ENCODE data around the gene SENP3. TPM values are rescaled to one million over a fixed set of nuclear protein-coding genes. Genes with fewer than 3 reads are reported as not detected.

Gene SENP3
- total and polyA plus RNA-seq, 2 of the 13 experiments (the other 11 are each of a cell fraction or from before 2014, with no cell fraction given), result 55.8 to 75.4 TPM

DNA sequence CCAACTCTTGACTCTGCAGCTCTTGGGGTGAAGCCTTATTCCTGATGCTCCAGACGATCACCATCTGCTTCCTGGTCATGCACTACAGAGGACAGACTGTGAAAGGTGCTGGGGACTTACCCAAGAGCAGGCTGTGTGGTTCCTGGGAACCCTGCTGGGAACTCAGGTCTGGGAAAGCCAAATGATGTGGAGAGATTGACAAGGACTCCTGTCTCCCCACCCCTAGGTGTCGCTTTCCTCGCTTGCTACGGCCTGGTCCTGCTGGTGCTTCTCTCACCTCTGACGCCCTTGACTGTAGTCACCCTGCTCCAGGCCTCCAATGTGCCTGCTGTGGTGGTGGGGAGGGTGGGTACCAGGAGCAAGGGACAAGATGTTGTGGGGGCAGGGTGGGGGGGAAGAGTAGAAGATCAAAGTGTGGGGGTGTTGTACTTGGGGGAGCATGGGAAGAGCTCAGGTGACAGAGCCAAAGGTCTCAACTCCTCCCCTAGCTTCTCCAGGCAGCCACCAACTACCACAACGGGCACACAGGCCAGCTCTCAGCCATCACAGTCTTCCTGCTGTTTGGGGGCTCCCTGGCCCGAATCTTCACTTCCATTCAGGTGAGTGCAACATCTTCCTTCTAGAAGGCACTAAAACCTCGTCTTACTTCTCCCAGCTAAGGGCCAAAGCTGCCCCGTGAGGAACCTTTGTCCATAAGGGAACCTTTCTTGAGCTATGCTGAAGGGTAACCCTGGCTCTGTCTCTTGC lies 25.1 kb downstream of the SENP3 start (continued):
- TF ChIP-seq, protein P1, sequence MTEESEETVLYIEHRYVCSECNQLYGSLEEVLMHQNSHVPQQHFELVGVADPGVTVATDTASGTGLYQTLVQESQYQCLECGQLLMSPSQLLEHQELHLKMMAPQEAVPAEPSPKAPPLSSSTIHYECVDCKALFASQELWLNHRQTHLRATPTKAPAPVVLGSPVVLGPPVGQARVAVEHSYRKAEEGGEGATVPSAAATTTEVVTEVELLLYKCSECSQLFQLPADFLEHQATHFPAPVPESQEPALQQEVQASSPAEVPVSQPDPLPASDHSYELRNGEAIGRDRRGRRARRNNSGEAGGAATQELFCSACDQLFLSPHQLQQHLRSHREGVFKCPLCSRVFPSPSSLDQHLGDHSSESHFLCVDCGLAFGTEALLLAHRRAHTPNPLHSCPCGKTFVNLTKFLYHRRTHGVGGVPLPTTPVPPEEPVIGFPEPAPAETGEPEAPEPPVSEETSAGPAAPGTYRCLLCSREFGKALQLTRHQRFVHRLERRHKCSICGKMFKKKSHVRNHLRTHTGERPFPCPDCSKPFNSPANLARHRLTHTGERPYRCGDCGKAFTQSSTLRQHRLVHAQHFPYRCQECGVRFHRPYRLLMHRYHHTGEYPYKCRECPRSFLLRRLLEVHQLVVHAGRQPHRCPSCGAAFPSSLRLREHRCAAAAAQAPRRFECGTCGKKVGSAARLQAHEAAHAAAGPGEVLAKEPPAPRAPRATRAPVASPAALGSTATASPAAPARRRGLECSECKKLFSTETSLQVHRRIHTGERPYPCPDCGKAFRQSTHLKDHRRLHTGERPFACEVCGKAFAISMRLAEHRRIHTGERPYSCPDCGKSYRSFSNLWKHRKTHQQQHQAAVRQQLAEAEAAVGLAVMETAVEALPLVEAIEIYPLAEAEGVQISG (CRISPR knock-in tag; IDR thresholded peaks at IDR 0.05), result 0 out of 2 replicates have a peak, but pooled peaks have one; percentile 23
- TF ChIP-seq, protein P2, sequence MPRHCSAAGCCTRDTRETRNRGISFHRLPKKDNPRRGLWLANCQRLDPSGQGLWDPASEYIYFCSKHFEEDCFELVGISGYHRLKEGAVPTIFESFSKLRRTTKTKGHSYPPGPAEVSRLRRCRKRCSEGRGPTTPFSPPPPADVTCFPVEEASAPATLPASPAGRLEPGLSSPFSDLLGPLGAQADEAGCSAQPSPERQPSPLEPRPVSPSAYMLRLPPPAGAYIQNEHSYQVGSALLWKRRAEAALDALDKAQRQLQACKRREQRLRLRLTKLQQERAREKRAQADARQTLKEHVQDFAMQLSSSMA (CRISPR knock-in tag; IDR thresholded peaks at IDR 0.05), result 0 out of 2 replicates have a peak, but pooled peaks have one; percentile 24
- TF ChIP-seq KDM2A (CRISPR knock-in tag; IDR thresholded peaks at IDR 0.05; ENCODE audit: borderline replicate concordance, low read depth) (peak; percentile 35; the same call in 1 of the 2 replicates), PLRG1 (conservative IDR thresholded peaks at IDR 0.05) (no peak), THAP11 (CRISPR knock-in tag; IDR thresholded peaks at IDR 0.05) (peak; percentile 30; the same call in 1 of the 2 replicates), XRCC5 (optimal IDR thresholded peaks at IDR 0.05; ENCODE audit: low read length) (peak; percentile 45), MXI1 (IDR thresholded peaks at IDR 0.05; ENCODE audit: borderline replicate concordance, low read depth, low read length) (peak; percentile 41; the same call in 1 of the 3 replicates), STAG1 (CRISPR knock-in tag; IDR thresholded peaks at IDR 0.05) (peak; percentile 64), MED13 (CRISPR knock-in tag; IDR thresholded peaks at IDR 0.05) (no peak)
- TF ChIP-seq, protein P3, sequence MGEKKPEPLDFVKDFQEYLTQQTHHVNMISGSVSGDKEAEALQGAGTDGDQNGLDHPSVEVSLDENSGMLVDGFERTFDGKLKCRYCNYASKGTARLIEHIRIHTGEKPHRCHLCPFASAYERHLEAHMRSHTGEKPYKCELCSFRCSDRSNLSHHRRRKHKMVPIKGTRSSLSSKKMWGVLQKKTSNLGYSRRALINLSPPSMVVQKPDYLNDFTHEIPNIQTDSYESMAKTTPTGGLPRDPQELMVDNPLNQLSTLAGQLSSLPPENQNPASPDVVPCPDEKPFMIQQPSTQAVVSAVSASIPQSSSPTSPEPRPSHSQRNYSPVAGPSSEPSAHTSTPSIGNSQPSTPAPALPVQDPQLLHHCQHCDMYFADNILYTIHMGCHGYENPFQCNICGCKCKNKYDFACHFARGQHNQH (CRISPR knock-in tag; IDR thresholded peaks at IDR 0.05), result no peak
- TF ChIP-seq, protein P4, sequence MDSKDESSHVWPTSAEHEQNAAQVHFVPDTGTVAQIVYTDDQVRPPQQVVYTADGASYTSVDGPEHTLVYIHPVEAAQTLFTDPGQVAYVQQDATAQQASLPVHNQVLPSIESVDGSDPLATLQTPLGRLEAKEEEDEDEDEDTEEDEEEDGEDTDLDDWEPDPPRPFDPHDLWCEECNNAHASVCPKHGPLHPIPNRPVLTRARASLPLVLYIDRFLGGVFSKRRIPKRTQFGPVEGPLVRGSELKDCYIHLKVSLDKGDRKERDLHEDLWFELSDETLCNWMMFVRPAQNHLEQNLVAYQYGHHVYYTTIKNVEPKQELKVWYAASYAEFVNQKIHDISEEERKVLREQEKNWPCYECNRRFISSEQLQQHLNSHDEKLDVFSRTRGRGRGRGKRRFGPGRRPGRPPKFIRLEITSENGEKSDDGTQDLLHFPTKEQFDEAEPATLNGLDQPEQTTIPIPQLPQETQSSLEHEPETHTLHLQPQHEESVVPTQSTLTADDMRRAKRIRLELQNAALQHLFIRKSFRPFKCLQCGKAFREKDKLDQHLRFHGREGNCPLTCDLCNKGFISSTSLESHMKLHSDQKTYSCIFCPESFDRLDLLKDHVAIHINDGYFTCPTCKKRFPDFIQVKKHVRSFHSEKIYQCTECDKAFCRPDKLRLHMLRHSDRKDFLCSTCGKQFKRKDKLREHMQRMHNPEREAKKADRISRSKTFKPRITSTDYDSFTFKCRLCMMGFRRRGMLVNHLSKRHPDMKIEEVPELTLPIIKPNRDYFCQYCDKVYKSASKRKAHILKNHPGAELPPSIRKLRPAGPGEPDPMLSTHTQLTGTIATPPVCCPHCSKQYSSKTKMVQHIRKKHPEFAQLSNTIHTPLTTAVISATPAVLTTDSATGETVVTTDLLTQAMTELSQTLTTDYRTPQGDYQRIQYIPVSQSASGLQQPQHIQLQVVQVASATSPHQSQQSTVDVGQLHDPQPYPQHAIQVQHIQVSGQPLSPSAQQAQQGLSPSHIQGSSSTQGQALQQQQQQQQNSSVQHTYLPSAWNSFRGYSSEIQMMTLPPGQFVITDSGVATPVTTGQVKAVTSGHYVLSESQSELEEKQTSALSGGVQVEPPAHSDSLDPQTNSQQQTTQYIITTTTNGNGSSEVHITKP (CRISPR knock-in tag; IDR thresholded peaks at IDR 0.05; ENCODE audit: low read depth), result no peak
- TF ChIP-seq, protein P5, sequence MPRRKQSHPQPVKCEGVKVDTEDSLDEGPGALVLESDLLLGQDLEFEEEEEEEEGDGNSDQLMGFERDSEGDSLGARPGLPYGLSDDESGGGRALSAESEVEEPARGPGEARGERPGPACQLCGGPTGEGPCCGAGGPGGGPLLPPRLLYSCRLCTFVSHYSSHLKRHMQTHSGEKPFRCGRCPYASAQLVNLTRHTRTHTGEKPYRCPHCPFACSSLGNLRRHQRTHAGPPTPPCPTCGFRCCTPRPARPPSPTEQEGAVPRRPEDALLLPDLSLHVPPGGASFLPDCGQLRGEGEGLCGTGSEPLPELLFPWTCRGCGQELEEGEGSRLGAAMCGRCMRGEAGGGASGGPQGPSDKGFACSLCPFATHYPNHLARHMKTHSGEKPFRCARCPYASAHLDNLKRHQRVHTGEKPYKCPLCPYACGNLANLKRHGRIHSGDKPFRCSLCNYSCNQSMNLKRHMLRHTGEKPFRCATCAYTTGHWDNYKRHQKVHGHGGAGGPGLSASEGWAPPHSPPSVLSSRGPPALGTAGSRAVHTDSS (CRISPR knock-in tag; conservative IDR thresholded peaks at IDR 0.05), result no peak
